Stimulated activated CD8-positive, alpha-beta memory T cell treated with anti-CD3 and anti-CD28 coated beads, Interleukin-12 subunit alpha, Interleukin-12 subunit beta, amount 100 ng/mL, for 24 hours (primary cell): ENCODE measurements around the gene SYNGR2.
"Not testable (repeated sequence)": the region's sequence is repeated elsewhere in the genome, so short reads cannot be mapped to it uniquely, and the experiment has no call there.

Experiments
- DNase-seq: peaks from one replicate; pipeline ENCODE4 v3.0.0-alpha.2; 2020; ENCODE audit errors: extremely low read depth

The SYNGR2 gene

DNA sequence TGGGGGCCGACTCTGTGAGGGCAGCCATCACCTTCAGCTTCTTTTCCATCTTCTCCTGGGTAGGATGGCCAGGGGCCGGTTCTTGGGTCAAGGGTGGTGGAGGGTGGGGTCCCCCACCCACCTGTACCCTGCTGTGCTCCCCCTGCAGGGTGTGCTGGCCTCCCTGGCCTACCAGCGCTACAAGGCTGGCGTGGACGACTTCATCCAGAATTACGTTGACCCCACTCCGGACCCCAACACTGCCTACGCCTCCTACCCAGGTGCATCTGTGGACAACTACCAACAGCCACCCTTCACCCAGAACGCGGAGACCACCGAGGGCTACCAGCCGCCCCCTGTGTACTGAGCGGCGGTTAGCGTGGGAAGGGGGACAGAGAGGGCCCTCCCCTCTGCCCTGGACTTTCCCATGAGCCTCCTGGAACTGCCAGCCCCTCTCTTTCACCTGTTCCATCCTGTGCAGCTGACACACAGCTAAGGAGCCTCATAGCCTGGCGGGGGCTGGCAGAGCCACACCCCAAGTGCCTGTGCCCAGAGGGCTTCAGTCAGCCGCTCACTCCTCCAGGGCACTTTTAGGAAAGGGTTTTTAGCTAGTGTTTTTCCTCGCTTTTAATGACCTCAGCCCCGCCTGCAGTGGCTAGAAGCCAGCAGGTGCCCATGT is 3.3 kb downstream of the SYNGR2 start:
- not testable (repeated sequence) for DNase-seq

DNA sequence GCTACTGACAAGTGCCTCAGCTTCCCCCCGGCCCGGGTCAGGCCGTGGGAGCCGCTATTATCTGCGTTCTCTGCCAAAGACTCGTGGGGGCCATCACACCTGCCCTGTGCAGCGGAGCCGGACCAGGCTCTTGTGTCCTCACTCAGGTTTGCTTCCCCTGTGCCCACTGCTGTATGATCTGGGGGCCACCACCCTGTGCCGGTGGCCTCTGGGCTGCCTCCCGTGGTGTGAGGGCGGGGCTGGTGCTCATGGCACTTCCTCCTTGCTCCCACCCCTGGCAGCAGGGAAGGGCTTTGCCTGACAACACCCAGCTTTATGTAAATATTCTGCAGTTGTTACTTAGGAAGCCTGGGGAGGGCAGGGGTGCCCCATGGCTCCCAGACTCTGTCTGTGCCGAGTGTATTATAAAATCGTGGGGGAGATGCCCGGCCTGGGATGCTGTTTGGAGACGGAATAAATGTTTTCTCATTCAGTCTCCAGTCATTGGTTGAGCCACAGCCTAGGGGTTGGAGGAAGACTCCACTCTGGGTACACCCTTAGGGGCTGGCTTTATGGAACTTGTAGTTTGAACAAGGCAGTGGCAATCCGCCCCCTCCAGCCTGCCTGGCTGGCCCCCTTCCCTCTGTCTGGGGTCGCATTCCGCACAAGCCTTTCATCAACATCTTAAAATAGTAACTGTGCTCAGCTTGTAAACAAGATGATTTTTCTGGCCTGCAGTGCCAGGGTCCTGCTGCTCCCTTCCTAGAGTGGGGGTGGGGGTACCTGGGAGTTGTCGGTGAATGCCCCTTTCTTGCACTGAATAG is 4.1 kb downstream of the SYNGR2 start:
- no peak for DNase-seq

DNA sequence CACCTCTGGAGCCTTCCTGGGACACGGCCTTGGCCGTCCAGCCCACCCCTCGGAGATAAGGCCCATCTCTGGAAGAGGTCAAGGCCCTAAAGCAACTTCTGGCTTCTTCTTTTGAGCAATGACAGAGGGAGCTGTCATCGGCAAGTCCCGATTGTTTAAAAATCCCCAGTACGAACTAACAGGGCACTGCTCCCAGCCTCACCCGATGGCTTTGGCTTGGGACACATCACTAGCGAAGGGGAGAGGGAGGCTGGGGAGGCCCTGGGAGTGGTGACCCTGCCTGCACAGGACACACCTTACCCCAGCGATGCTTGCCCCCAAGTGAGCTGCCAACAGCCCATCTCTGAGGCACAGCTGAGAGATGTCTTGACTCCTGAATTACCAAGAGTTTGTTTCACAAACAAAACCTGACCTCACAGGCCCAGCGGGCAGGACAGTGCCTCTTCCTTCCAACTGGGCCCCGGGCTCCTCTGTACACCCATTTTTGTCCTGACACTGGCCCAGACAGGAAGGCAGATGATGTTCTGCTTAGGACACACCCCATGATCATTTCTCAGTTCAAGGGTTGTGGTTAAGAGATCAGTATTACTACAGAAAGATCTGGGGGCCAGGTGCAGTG is 4.8 kb downstream of the SYNGR2 start:
- DNase-seq, result no peak

DNA sequence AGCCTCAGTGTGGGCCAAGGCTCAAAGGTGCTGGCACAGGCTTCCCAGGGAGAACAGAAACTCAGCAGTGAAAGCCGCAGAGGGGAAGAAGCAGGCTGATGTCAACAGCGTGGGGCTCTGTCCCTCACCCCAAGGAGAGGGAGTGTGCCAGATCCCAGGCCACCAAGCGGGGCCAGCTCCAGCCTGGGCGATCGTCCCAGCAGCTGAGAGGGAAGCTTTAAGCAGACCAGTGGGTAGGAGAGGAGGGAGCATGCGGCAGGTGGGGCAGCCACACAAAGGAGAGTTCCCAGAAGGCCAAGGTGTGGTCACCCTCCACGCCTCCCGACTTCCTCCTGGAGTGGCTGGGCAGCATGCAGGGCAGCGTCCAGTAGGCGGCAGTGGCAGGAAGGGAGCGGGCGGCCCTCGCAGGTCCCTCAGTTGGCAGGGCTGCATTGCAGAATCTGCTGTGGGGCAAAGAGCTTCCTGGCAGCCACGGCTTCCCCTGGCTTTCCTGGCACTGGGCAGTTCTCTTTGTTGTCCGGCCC is 6.0 kb downstream of the SYNGR2 start:
- DNase-seq, result no peak

DNA sequence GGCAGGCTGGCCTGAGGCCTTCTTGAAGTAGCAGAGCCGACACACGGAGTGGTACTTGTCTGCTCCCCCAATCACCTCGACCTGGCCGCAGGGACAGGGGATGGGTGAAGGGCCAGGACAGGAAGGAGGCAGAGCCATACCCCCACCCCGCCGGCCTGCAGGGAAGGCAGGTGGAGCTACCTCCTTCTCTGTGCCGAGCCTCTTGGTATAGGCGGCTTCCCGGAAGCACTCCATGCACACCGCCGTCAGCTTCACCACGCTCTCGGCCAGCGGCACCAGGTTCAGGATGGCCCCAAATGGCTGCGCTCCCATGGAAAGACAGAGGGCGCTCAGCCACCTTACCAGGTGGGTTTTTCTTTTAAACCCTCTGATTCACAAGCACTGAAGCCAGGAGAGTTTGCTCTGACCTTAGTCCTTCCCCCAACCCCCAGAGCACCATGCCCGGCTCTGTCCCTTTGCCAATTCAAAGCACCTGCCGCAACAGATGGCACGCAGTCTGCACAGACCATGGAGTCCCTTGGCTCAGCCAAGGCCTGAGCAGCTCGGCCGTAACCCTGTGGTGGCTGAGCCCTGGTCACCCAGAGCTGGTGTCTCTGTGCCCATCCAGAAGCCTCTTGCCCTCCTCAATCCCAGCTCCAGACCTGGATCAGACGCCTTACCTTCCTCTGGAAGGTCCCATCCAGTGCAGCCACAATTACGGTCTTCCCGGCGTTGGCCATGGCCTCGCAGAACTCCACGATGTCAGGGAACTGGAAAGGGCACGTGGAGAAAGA is 6.7 kb downstream of the SYNGR2 start:
- DNase-seq, result no peak

DNA sequence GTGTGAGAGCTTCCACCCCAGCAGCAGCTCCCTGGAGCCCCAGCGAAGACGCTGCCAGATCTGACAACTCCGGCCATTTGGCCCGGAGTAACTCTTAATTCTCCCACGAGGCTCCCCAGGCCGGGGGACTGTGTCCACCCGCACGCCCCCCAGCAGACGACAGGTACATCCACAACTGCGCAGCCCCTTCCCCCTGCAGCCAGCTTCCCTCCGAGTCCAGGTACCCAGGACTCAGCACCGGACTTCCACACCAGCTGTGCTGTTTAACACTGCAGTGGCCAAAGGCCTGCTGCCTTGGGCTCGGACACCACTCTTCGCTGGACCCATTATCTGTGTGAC is 7.2 kb downstream of the SYNGR2 start:
- no peak for DNase-seq

DNA sequence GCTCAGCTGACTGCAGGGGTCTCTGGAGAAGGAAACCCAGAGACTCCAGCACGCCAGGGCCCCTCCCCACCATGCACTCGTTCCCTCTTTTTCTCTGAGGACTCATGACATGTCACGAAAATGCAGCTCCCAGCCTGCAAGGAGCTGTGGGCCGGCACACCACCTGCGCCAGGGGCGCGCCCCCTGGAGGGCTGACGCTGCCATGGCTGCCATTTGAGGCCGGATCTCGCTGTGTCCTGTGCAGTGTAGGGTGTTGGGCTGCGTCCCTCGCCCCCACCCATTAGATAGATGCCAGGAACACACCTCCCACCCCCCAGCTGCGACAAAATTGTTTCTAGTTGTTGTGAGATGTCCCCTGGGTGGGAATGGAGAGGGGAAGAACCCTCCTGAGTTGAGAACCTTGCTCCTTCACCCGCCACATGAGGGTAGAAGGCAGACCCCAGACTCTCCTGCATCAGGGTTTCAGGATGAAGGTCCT is 8.2 kb downstream of the SYNGR2 start:
- peak; percentile 53 for DNase-seq

DNA sequence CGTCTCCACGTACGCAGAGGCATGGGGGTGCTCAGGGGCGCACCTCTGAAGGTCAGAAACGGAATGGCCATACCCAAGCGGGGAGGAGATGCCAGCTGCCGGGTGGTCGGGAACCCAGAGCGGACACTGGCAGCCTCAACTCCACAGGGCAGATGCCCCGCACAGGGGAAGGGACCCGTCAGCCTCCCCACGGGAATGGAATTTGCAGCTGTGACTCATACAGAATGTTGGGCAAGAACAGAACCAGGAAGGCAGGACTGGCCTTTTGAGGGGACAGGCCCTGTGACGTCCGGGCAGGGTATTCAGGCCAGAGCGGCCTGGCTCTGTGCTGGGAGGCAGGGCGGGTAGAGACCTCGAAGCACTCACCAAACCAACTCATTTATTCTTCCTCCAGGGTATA is 11.0 kb downstream of the SYNGR2 start:
- DNase-seq, result no peak

DNA sequence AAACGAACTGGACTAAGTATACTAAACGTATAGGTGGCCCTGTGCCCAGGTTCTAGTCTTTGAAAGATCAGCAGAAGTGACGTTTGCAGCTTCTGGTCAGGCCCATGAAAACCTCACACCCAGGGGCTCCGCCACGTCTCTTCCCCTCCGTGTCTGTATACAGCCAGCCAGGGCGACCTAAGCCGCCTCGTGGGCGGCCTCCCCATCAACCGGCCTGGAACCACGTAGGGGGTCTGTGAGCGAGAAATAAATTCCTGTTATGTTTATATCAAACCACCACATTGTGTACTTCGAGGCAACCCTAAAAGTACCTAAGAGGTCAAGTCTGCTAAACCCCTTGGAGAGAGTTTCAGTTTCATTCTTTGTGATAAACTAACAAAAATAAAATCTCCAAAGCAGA is 11.7 kb downstream of the SYNGR2 start:
- no peak for DNase-seq

DNA sequence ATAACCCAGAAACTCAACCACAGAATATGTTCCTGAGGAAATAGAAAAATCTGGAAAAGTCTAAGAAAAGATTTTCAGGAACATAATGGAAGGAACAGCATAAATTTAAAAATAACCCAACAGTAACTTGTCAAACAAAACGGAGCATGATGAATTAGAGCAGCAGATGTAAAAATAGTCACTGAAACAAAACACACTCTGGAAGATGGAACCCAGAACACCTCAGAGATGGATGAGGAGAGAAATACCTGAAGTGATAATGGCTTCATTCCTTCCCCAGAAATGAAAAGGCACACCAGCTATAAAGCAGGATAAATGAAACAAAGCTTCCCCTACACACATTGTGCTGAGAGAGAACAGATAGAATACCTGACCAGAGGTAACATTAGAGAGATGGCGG is 12.1 kb downstream of the SYNGR2 start:
- no peak for DNase-seq

DNA sequence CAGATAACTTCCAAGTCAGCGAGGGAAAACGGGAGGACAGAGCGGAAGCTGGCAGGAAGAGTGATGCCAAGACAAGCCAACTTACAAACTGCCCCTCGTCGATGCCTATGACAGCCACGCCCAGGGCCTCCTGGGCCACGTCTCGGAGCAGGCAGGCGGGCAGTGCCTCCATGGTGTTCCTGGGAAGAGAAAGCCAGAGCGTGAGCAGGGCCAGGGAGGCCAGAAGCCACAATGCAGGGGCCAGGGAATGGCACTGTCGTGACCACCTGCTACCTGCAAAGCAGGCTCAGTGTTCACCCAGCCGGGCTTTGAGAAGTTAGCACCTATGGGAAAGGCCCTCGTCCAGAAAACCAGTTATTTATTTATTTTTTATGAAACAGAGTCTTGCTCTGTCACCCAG is 14.1 kb downstream of the SYNGR2 start:
- DNase-seq, result no peak

DNA sequence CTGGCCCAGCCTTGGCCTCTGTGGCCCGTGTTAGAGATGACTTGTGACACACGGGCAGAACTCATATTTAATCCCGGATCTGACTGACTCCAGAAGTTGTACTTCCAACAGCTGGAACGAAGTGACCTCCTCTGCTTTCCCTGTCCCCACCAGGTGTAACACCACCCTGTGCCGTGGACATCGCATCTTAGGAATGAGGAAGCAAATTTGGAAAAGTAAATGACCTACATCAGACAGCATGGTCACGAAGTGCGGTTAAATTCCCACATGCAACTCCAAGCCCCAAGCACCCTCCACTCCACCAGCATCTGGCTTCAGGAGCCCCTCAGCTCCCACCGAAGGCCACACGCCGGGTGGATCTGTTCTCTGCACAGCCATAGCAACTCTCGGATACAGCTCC is 15.5 kb downstream of the SYNGR2 start:
- DNase-seq, result no peak

DNA sequence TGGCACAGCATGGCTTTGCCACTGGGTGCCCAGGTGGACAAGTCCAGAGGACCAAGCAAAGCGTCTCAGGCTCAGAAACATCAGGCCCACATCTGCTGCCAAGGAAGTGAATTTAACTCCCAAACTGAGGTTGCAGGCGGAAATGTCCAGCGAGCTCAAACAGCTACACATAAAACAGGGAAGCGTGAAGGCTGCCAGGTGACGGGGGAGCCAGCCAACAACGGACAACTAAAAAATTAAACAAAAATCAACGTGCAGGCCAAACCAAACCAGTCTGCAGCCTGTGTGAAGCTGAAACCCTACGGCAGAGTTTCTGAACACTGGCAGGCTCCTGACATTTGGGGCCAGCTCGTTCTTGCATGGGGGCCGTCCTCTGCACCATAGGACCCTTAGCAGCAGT is 16.0 kb downstream of the SYNGR2 start:
- DNase-seq, result no peak

DNA sequence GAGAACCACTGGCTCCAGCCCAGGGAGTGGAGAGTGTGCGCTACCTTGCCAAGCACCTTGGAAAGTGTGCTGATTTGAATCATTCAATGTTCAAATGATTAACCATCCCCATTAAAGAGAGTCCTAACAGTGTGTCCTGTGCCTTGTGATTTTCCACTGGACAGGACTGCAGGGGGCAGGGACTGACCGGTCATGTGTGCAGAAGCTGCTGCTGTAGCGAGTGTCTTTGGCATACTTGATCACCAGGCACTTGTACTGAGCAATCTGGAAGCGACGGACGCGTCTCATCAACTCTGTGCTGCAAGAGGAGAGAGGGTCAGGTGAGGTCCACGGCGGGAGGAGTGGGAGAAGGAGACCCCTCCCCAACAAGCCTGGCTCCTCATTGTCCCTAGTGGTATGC is 16.5 kb downstream of the SYNGR2 start:
- no peak for DNase-seq

DNA sequence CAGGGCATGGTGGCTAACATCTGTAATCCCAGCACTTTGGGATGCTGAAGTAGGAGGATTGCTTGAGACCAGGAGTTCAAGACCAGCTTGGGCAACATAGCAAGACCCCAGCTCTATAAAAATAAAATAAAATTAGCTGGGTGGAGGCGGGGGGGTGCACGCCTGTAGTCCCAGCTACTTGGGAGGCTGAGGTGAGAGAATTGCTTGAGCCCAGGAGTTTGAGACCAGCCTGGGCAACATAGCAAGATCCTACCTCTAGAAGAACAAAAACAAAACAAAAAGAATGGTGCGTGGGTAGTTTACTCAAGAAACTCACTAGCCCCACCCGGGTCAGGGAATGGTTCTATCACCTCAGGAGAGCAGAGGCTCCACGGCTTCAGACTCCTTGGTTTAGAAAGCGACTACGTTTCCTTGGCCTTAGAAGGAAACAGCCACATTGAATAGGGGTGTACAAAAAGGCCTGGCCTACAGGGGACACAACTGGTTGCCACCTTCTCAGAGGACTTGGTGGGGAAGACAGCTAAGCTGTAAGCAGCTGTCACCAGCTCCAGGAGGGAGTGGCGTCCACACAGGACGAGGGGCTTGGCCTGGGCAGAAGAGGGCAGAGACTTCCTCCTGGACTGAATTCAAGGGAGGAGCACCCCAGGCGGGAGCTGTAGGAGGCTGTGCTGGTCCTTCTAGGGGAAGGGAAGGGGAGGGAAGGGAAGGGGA is 17.8 kb downstream of the SYNGR2 start:
- no peak for DNase-seq

DNA sequence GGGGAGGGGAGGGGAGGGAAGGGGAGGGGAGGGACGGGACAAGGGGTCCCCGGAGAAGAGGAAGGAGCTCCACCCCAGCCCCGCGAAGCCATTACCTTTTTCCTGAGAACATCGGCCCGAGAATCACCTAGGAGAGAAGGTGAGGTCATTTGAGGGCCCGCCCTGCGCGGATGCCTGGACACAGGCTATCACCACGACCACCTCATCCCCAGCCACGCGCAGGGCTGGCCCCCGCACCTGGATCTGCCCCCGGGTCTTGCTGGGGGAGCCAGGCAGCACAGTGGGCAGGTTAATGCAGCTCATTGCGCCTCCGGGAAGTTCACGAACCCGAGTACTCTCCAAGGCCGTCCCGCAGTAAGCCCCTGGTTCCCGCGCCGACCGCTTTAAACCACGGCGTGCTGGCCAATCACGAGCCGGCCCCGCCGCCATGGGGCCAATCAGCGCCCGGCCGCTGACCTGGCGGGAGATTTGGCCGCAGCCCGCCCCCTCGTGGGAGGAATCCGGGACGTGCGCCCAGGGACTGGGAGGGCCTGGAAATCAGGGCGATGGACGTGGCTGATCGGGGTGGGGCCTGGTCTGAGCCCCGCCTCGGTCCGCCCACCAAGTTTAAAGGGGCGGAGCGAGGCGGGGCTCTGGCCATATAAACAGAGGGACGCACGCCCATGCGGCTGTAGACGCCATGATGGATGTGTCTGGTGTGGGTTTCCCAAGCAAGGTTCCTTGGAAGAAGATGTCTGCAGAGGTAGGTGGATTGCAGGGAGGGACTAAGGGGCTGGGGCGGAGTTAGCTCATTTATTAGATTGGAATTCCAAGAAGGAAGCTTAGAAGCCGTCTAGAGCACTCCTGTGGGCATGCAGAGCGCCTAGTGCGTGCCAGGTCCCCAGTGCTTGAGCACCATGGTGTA is 18.6 kb downstream of the SYNGR2 start, which contains the start of the genes AFMID and TK1:
AFMID (plus strand) TSS at position 671 of the 904 bp plus-strand sequence; CDS start at position 680, 9 bp downstream.
TK1 (minus strand) TSS at position 361 of the 904 bp plus-strand sequence; CDS start at position 303, 58 bp downstream.
- peak; percentile 77 for DNase-seq

DNA sequence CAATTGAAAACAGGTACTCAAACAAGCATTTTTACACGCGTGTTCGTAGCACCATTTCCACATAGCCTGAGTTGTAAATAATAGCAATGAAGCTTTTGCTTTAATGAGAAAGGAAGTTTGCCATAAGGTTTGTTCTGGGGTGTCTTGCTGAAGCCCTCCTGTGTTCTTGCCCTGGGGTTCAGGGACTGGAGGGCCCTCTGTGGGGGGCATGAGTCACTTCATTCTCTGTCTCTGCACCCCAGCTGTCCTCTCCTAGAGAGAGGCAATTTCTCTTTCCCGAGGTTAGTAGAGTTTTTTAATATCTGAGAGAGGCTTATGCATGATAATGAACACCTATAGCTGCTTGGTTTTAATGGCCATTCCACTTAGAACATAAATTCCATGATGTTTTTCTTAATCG is 28.3 kb downstream of the SYNGR2 start:
- DNase-seq, result no peak

DNA sequence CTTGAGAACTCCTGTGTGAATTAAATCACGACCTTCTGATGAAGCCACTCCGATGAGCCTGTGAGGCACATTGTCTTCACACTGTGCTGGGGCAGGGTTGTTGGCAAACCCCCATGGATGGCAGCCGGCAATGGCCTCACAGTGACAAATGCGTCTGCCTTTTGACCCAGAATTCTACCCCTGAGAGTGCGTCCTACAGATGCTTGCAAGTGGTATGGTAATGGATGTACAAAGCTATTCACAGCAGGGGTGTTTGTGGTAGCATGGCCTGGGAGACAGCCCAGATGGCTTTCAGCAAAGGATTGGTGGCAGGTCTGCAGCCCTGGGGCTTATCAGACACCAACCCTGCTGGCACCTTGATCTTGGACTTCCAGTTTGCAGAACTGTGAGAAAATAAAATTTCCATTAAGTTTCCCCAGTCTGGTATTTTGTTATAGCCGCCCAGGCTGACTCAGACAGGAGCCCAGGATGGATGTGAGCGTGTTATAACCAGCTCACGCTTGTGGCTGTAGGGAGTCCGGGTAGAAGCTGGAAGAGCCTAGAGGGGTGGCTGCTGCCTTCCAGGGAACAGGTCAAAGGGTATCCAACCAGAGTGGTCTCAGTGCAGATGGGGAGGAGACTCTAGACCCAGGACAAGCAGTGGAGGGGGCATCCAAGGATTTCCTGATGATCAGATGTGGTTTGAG is 28.9 kb downstream of the SYNGR2 start:
- DNase-seq, result no peak

DNA sequence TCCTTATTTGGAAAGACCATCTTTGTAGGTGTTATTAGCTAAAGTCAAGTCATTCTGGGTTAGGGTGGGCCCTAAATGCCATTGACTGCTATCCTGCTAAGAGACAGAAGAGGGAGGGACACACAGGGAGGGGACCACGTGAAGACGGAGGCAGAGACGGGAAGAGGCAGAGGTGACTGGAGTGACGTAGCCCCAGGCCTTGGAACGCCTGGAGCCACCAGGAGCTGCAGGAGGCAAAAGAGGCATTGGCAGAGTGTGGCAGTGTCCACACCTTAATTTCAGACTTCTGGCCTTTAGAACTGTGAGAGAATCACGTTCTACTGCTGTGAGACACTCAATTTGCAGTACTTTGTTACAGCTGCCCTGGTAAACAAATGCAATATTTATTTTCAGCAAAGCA is 32.1 kb downstream of the SYNGR2 start:
- DNase-seq, result no peak
